ENCODE results near the gene MACROD2. TPM values are rescaled to one million over a fixed set of nuclear protein-coding genes. Genes with fewer than 3 reads are reported as not detected.

Gene MACROD2
- total RNA-seq, 2 experiments from 2014 or later: not detected

DNA sequence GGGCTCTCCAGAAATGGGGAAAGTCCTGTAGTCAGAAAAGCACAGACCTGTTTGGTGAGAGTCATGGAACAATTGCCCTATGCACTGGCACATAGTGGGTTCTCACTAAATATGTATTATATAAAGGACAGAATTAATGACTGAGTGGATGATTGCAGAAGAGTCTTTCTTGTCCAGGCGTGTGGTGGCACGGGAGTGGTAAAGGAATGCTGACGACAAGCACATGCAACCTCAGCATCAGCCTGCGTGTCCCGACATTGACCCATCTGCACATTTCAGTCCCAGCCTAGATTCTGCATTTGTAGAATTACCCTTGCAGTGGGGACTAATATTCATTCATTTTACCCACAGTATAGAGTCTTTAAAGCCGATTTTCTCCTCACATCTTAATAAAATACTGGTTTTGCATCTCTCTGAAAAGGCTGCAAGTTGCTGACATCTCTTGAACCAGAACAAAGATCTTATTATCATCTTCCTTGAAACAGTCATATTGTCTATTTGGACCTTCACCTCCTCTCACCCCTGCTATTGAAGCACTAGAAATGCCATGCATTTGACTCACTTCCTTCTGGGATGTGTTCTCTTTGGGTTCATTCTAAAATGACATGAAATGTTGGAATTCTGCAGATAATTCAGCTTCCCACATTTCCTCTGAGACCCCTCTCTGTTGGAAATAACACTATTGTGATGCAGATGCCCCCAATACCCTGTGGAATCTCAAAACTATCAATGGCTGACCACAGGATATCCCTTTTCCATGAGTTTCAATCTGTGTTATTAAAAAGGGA is 1225.7 kb downstream of the MACROD2 start:
- no peak for DNase-seq
- no peaks in the 10 kb centered on the region for H3K4me1 Mint-ChIP-seq (ENCODE audit: low read depth)
- POLR2A ChIA-PET: no interaction called here
- H3K27ac Mint-ChIP-seq: no peak overlapping the region
- intact Hi-C loops (cut with micrococcal nuclease): no loop called here
- H3K4me3 Mint-ChIP-seq: no peak overlapping the region
- no peaks in the 10 kb centered on the region for H3K36me3 Mint-ChIP-seq
- CTCF ChIA-PET: no interaction called here
- peaks cover 20% of the 10 kb centered on the region for H3K9me3 Mint-ChIP-seq
- no peaks in the 10 kb centered on the region for H3K27me3 Mint-ChIP-seq

DNA sequence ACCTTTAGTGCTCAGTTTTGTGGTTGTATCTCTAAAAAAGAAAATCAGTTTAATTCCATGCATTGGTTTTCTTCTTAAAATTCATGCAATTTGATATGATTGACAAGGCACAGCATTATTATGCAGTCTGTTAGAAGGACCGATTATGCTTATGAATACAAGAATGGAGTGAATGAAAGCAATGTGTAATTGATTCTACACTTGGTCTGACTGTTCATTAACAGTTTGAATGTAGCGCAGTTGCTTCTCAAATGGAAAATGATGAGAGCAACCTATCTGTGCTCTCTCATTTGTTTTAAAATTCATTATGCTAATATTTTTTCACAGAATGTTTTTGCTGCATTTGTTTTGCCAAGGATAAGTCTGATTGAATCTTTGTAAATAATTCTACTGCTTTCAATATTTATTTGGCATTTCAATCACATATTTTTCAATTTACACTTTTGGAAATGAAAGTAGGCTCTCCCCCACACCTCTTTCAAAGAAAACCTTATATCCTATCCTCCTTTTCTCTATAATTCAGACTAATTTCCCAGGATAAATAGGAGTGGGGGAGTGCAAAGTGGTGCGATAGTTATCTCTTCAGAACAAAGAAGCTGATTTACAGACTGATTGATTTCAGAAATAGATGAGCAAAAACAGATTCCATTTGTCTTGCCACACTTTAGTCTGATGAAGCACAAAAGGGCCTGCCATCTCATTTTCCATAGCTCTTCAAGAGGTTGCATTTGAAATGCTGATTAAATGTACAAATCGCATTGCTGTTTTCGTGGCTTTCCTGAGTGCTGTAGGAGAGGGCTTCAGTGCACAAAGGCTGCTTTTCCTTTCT is 1227.4 kb downstream of the MACROD2 start:
- H3K9me3 Mint-ChIP-seq: peaks cover 24% of the 10 kb centered on the region
- no peaks in the 10 kb centered on the region for H3K27me3 Mint-ChIP-seq
- POLR2A ChIA-PET: no interaction called here
- H3K27ac Mint-ChIP-seq: no peak overlapping the region
- intact Hi-C loops (cut with micrococcal nuclease): no loop called here
- CTCF ChIA-PET: no interaction called here
- no peaks in the 10 kb centered on the region for H3K4me1 Mint-ChIP-seq (ENCODE audit: low read depth)
- no peak for DNase-seq
- no peaks in the 10 kb centered on the region for H3K36me3 Mint-ChIP-seq
- no peak overlapping the region for H3K4me3 Mint-ChIP-seq

DNA sequence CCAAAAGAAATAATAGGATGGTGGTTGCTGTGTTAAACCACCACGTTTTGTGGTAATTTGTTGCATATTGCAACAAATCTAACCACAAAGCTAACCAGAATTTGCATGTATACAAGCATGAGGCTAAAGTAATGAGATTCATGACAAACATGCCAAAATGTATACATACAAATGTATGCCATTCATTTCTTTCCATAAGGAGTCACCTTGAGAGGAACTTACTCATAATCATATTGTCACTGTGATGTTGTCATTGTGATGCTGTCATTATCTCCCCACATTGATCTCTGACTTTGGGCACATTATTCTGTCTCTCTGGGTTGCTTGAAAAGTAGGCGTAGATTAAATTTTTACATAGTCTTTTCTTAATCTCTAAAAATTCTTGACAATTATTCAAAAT is 1228.9 kb downstream of the MACROD2 start:
- intact Hi-C loops (cut with micrococcal nuclease): no loop called here
- no peak overlapping the region for H3K27ac Mint-ChIP-seq
- CTCF ChIA-PET: no interaction called here
- no peaks in the 10 kb centered on the region for H3K27me3 Mint-ChIP-seq
- H3K4me1 Mint-ChIP-seq (ENCODE audit: low read depth): no peaks in the 10 kb centered on the region
- H3K36me3 Mint-ChIP-seq: no peaks in the 10 kb centered on the region
- POLR2A ChIA-PET: no interaction called here
- H3K4me3 Mint-ChIP-seq: no peak overlapping the region
- no peak for DNase-seq
- peaks cover 16% of the 10 kb centered on the region for H3K9me3 Mint-ChIP-seq

DNA sequence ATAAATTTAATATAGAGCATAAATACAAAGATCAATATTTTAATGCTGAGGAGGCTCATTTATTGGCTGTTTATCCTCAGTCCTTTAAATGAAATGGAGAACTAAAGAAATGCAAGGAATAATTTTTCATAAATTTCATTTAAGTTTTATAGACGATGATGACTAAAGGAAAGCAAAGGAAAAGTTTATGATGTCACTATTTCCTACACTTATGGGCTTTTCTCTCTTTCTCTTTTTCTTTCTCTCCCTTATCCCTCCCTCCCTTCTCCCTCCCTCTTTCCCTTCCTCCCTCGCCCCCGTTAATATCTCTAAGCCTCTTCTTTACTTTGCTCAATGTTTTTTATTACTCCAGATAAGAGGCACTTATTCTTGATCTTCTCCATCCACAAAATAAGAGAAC is 1231.8 kb downstream of the MACROD2 start:
- H3K4me3 Mint-ChIP-seq: no peak overlapping the region

DNA sequence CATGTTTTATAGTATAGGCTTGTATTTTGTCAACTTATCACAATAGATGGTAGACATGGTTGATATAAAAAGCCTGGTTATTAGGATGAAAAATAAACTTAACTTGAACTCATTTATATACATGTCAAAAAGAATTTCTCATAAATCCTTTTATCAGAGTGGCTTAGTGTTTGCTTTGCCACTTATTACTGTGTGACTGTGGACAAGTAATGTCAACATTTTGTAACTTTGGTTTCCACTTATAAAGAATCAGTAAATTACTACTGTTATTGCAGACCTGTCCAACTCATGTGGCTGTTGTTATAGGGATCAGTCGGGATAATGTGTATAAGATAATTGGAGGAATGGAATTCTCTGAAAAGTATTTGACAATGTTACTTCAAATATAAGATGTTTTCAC is 1236.9 kb downstream of the MACROD2 start:
- intact Hi-C loops (cut with micrococcal nuclease): no loop called here
- no peak for DNase-seq
- Mint-ChIP-seq H3K9me3 (peaks cover 15% of the 10 kb centered on the region), H3K4me1 (ENCODE audit: low read depth) (no peaks in the 10 kb centered on the region), H3K27me3 (no peaks in the 10 kb centered on the region), H3K4me3 (no peak overlapping the region), H3K27ac (no peak overlapping the region), H3K36me3 (no peaks in the 10 kb centered on the region)
- ChIA-PET CTCF (no interaction called here), POLR2A (no interaction called here)

More for the DNA sequence above, 1231.8 kb downstream of the MACROD2 start:
- intact Hi-C loops (cut with micrococcal nuclease): no loop called here
- H3K36me3 Mint-ChIP-seq: no peaks in the 10 kb centered on the region
- peaks cover 17% of the 10 kb centered on the region for H3K9me3 Mint-ChIP-seq
- H3K27me3 Mint-ChIP-seq: no peaks in the 10 kb centered on the region
- no peaks in the 10 kb centered on the region for H3K4me1 Mint-ChIP-seq (ENCODE audit: low read depth)
- H3K27ac Mint-ChIP-seq: no peak overlapping the region
- DNase-seq: no peak
- POLR2A ChIA-PET: no interaction called here
- CTCF ChIA-PET: no interaction called here

DNA sequence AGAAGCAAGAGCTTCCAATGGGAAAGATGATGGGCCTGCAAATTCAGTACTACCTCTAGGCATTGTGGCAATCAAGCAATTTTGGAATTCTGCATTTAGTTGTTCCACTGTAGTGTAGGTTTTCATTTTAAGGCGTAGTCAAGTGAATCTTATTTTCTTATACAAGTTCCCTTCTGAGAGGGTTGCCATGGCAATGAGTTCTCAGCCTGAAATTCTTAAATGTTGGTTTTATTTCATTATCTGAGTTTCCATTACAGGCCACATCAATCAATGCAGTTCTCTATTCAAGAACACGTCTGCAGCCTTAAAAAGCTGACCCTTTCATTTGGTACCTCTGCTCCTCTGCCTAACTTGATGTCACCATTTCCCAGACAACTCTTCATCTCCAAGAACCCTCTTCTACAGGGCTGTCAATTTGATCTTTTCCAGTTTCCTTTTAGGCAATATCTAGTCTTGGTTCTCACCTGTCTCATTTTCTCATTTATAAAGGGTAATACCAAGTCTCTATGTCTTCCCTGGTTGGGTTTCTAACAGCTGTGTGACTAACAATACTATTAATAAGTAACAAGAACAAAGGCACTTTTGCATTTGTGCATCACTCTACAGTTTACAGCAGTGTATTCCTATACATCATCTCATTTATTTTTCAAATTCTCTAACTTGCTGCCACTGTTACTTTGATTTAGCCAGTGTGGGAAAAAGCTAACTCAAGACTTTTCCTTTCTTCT is 1240.3 kb downstream of the MACROD2 start:
- POLR2A ChIA-PET: no interaction called here
- intact Hi-C loops (cut with micrococcal nuclease): no loop called here
- H3K27me3 Mint-ChIP-seq: no peaks in the 10 kb centered on the region
- CTCF ChIA-PET: no interaction called here
- H3K4me3 Mint-ChIP-seq: no peak overlapping the region
- no peaks in the 10 kb centered on the region for H3K4me1 Mint-ChIP-seq (ENCODE audit: low read depth)
- H3K9me3 Mint-ChIP-seq: peaks cover 15% of the 10 kb centered on the region
- DNase-seq: no peak
- H3K27ac Mint-ChIP-seq: no peak overlapping the region
- no peaks in the 10 kb centered on the region for H3K36me3 Mint-ChIP-seq

DNA sequence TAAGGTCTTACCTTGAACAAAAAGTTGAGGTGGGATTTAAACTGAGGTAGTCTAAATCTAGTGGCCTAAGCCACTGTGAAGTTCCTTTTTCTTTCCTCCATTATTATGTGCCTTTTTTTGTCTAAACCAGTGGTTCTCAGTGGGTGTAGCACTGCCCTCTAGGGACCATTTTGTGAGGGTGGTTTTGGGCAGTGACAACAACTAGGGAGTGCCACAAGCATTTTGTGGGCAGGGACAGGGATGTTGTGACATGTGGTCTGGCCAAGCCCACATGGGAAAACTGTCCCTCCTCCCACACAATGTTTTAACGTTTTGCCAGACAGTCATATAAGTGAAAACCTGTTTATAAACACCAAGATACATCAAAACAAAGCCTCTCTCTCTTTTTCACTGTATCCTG is 1241.5 kb downstream of the MACROD2 start:
- H3K36me3 Mint-ChIP-seq: no peaks in the 10 kb centered on the region
- no peak for DNase-seq
- H3K9me3 Mint-ChIP-seq: peaks cover 7% of the 10 kb centered on the region
- no peak overlapping the region for H3K4me3 Mint-ChIP-seq
- intact Hi-C loops (cut with micrococcal nuclease): no loop called here
- H3K4me1 Mint-ChIP-seq (ENCODE audit: low read depth): no peaks in the 10 kb centered on the region
- CTCF ChIA-PET: no interaction called here
- H3K27me3 Mint-ChIP-seq: no peaks in the 10 kb centered on the region
- no peak overlapping the region for H3K27ac Mint-ChIP-seq
- POLR2A ChIA-PET: no interaction called here

DNA sequence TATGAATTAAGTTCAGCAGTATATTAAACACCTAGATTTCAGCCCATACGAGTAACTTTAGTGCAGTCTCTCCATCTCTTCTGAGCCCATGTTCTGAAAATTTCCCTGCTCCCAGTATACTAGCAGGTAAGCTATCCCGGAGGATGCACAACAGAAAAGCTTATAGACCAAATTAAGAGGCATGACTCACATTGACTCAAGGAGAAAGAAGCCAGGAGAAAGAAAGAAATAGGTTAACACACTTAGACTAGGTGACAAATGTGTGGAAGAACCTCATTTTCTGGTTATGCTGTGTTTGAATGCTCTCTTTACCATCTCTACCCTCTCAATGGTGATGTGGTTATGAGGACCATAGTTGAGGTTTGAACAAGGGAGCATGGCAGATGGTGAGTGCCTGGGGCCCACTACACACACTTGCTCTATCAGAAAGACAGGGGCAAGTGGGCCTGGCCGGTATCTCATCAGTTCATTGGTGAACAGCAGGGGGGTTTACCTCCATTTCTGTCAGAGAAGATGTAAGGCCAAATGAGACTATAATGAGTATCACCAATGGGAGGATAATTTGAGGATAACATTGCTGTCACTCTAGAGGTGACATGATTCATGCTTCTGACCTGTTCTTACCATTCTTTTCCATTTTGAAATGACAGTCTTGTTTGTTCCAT is 1244.4 kb downstream of the MACROD2 start:
- no peaks in the 10 kb centered on the region for H3K4me1 Mint-ChIP-seq (ENCODE audit: low read depth)
- H3K27ac Mint-ChIP-seq: no peak overlapping the region
- no peak for DNase-seq
- H3K4me3 Mint-ChIP-seq: no peak overlapping the region
- ChIA-PET POLR2A (no interaction called here), CTCF (no interaction called here)
- H3K27me3 Mint-ChIP-seq: no peaks in the 10 kb centered on the region
- H3K36me3 Mint-ChIP-seq: no peaks in the 10 kb centered on the region
- intact Hi-C loops (cut with micrococcal nuclease): no loop called here
- peaks cover 12% of the 10 kb centered on the region for H3K9me3 Mint-ChIP-seq

DNA sequence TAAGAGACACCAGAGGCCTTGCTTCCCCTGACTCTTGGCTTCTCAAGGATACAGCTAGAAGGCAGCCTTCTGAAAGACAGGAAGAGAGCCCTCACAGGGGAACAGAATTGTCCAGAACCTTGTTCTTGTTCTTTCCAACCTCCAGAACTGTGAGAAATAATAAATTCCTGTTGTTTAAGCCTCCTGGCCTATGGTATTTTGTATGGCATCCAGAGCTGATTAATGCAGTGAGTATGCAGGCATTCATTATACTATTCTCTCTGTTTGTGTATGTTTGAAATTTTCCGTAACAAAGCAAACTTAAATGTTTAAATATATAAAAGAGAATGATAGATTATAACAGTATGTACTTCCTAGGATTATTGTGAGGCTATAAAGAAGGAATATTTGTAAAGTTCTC is 1245.5 kb downstream of the MACROD2 start:
- no peaks in the 10 kb centered on the region for H3K27me3 Mint-ChIP-seq
- ChIA-PET CTCF (no interaction called here), POLR2A (no interaction called here)
- intact Hi-C loops (cut with micrococcal nuclease): no loop called here
- peaks cover 10% of the 10 kb centered on the region for H3K9me3 Mint-ChIP-seq
- H3K36me3 Mint-ChIP-seq: no peaks in the 10 kb centered on the region
- H3K4me1 Mint-ChIP-seq (ENCODE audit: low read depth): no peaks in the 10 kb centered on the region
- no peak overlapping the region for H3K27ac Mint-ChIP-seq
- no peak overlapping the region for H3K4me3 Mint-ChIP-seq
- DNase-seq: no peak

DNA sequence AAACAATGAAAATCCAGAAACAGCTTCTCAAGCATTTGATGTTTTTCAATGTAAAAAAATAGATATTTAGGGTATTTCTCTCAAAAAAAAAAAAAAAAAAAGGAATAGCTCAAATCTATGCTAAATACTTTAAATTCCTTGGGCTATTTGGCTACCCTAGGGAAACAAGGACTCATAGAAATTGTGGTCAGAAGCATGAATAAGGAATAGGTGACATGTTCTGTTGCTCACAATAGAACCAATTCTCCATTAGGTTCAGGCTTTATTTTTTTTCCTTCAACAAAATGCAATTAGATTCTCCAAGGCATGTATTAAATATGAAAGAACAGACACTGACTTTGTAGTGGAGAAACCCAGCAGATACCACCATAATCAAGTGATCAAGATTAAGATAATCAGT is 1246.4 kb downstream of the MACROD2 start:
- DNase-seq: no peak
- Mint-ChIP-seq H3K27me3 (no peaks in the 10 kb centered on the region), H3K9me3 (peaks cover 9% of the 10 kb centered on the region), H3K36me3 (no peaks in the 10 kb centered on the region), H3K4me1 (ENCODE audit: low read depth) (no peaks in the 10 kb centered on the region), H3K27ac (no peak overlapping the region), H3K4me3 (no peak overlapping the region)
- POLR2A ChIA-PET: no interaction called here
- intact Hi-C loops (cut with micrococcal nuclease): no loop called here
- CTCF ChIA-PET: no interaction called here

DNA sequence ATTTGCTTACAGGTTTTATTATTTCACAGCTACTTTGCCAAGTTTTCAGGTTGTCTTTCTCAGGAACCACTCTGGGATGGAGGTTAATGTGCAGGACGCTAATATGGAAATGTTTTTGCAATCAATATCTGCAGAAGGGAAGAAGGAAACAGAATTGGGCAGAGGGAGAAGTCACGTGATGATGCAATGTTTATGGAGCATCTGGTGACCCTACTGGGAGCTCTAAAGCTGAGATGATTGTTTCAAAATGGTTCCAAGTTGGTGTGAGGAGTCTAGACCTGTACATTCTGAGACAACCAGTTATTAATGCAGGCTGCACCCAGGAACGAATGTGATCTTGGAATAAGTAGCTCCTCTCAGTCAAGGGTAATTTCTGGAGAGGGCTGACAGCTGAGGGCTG is 1247.5 kb downstream of the MACROD2 start:
- Mint-ChIP-seq H3K4me1 (ENCODE audit: low read depth) (no peaks in the 10 kb centered on the region), H3K27ac (no peak overlapping the region), H3K4me3 (no peak overlapping the region), H3K9me3 (peaks cover 9% of the 10 kb centered on the region), H3K36me3 (no peaks in the 10 kb centered on the region), H3K27me3 (no peaks in the 10 kb centered on the region)
- no peak for DNase-seq
- POLR2A ChIA-PET: no interaction called here
- CTCF ChIA-PET: no interaction called here
- intact Hi-C loops (cut with micrococcal nuclease): no loop called here

DNA sequence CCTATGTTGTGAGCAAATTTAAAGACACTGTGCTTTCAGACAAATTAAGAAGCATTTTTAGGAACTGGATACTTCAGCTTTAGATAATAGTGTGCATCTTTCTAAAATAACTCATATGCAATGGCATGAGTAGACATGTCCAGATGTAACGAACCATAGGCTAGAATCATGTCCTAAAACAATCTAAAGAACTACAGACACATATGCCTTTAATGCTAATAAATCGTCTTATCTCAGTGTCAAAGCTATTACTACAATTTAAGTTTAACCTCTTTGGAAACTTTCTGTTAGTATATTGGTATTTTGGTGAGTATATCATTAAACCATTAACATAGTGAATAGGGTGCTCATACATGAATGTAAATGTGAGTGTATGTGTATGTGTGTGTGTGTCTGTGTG is 1250.6 kb downstream of the MACROD2 start:
- H3K27me3 Mint-ChIP-seq: no peaks in the 10 kb centered on the region
- H3K4me1 Mint-ChIP-seq (ENCODE audit: low read depth): no peaks in the 10 kb centered on the region
- POLR2A ChIA-PET: no interaction called here
- intact Hi-C loops (cut with micrococcal nuclease): no loop called here
- no peak overlapping the region for H3K4me3 Mint-ChIP-seq
- H3K27ac Mint-ChIP-seq: no peak overlapping the region
- no peaks in the 10 kb centered on the region for H3K36me3 Mint-ChIP-seq
- CTCF ChIA-PET: no interaction called here
- DNase-seq: no peak
- H3K9me3 Mint-ChIP-seq: peaks cover 14% of the 10 kb centered on the region
